Caki2 (cell line): ENCODE data around the gene SEC16A. TPM values are rescaled to one million over a fixed set of nuclear protein-coding genes. Genes with fewer than 3 reads are reported as not detected.
"Not testable (repeated sequence)": the region's sequence is repeated elsewhere in the genome, so short reads cannot be mapped to it uniquely, and the experiment has no call there.

Source experiments
- DNase-seq: peaks from one replicate; pipeline ENCODE4 v3.0.0-alpha.2; 2015; ENCODE audit warnings: low read depth
- in situ Hi-C: cut with HindIII; loops from 2 replicates; pipeline ENCODE4 v1.10.0; 2016; ENCODE audit warnings: low sequenced_read_pairs, low pct_unique_long_range_greater_than_20kb, mixed read lengths
- total RNA-seq: library from RNA; depleted of rRNA; stranded (reverse); fragments of >200 nt; shearing (Covaris generic); gene quantifications from 2 replicates; pipeline ENCODE4 v1.2.3, GENCODE V29; 2014; ENCODE audit warnings: low replicate concordance

The SEC16A gene
- total RNA-seq, 1 experiment from 2014 or later: 5.4 TPM

GRCh38 chr9:136421791-136422190, 61.0 kb downstream of the SEC16A start:
- in situ Hi-C loops: no loop called here
- DNase-seq: no peak

GRCh38 chr9:136419092-136419420, 63.8 kb downstream of the SEC16A start:
- no peak for DNase-seq
- in situ Hi-C loops: no loop called here

GRCh38 chr9:136418182-136419091, 64.4 kb downstream of the SEC16A start:
- no peak for DNase-seq
- in situ Hi-C loops: no loop called here

GRCh38 chr9:136416914-136417313, 65.9 kb downstream of the SEC16A start:
- in situ Hi-C loops: no loop called here
- no peak for DNase-seq

- in situ Hi-C loops: no loop called here
Observed at GRCh38 chr9:136416427-136416826, 66.4 kb downstream of the SEC16A start.

GRCh38 chr9:136412962-136413361, 69.9 kb downstream of the SEC16A start:
- in situ Hi-C loops: no loop called here
- DNase-seq: no peak

More at GRCh38 chr9:136416427-136416826, 66.4 kb downstream of the SEC16A start:
- no peak for DNase-seq

GRCh38 chr9:136411378-136411777, 71.5 kb downstream of the SEC16A start:
- in situ Hi-C loops: no loop called here
- DNase-seq: no peak

GRCh38 chr9:136410500-136411287, 72.1 kb downstream of the SEC16A start, which contains the start of the genes ENTR1 and PMPCA:
Gene ENTR1 (minus strand): TSS chr9:136410614. CDS start chr9:136410397, 217 bp downstream.
Gene PMPCA (plus strand): TSS chr9:136410658. CDS start chr9:136410669, 11 bp downstream.
- DNase-seq: peak; percentile 77
- in situ Hi-C loops: no loop called here

GRCh38 chr9:136409557-136410455, 73.0 kb downstream of the SEC16A start:
- peak; percentile 45 for DNase-seq
- in situ Hi-C loops: no loop called here

- in situ Hi-C loops: no loop called here
- no peak for DNase-seq
Observed at GRCh38 chr9:136407911-136408310, 74.9 kb downstream of the SEC16A start.

- in situ Hi-C loops, DNase-seq: not testable (repeated sequence)
Observed at GRCh38 chr9:136407061-136407460, 75.8 kb downstream of the SEC16A start.

- DNase-seq, in situ Hi-C loops: not testable (repeated sequence)
Observed at GRCh38 chr9:136405904-136406303, 76.9 kb downstream of the SEC16A start.

- DNase-seq: no peak
- in situ Hi-C loops: no loop called here
Observed at GRCh38 chr9:136405481-136405880, 77.4 kb downstream of the SEC16A start.

GRCh38 chr9:136404801-136405136, 78.1 kb downstream of the SEC16A start:
- no peak for DNase-seq
- in situ Hi-C loops: no loop called here

GRCh38 chr9:136403915-136404800, 78.7 kb downstream of the SEC16A start:
- in situ Hi-C loops: no loop called here
- DNase-seq: no peak

- in situ Hi-C loops: no loop called here
- no peak for DNase-seq
Observed at GRCh38 chr9:136403538-136403914, 79.3 kb downstream of the SEC16A start.

- in situ Hi-C loops: no loop called here
- DNase-seq: no peak
Observed at GRCh38 chr9:136402067-136402466, 80.8 kb downstream of the SEC16A start.
